ENCODE data around the gene DNAJB2. TPM values are rescaled to one million over a fixed set of nuclear protein-coding genes. Genes with fewer than 3 reads are reported as not detected.

Gene DNAJB2
- polyA plus RNA-seq, 1 of the 3 experiments (the other 2 are of a cell fraction) = 39.9 TPM

DNA sequence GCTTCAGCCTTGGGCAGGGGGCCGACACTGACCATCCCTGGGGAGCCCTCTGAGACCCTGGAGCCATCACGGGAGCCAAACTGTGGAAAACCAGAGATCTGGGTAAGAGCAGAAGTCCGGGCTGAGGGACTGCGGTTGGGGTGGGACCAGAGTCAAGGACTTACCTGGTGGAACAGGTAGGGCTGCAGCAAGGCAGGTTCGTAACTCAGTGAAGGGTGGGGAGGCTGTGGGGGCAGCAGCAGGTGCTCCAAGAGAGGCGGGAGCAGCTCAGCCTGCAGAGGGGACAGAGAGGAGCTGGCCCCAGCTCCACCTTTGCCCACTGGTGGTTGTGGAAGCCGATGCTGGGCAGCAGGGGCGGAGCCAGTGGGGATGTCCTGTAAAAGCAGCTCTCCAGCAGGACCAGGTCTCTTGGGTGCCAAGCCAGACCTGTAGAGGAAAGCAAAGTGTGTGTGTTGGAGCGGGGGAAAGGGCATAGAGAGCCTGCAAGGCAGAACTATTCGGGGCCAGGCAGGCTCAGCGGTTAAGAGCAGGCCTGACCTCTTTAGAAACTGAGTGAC is 23.3 kb downstream of the DNAJB2 start:
- POLR2A ChIA-PET = no interaction called here

More for the DNA sequence above, 23.3 kb downstream of the DNAJB2 start:
- no peak for DNase-seq
- Histone ChIP-seq H3K9me2 (no peaks in the 10 kb centered on the region), H2AFZ (ENCODE audit: low read depth) (no peak overlapping the region), H3K4me2 (no peak overlapping the region), H3K9me3 (no peaks in the 10 kb centered on the region), H3K36me3 (replicated peaks in 1 of 2; ENCODE audit: control insufficient read depth in 1 of 2, insufficient read depth in 2 of 2, low read length in 1 of 2) (no peaks in the 10 kb centered on the region), H3K27me3 (ENCODE audit: insufficient read depth) (no peaks in the 10 kb centered on the region), H3K4me3 (ENCODE audit: low read depth in 2 of 2, low read length in 1 of 2) (no peak overlapping the region), H3K9ac (no peak overlapping the region), H3K79me2 (ENCODE audit: insufficient read depth) (no peaks in the 10 kb centered on the region), H3K27ac (ENCODE audit: low read depth in 2 of 2, low read length in 1 of 2) (no peak overlapping the region), H4K20me1 (ENCODE audit: insufficient read depth) (no peaks in the 10 kb centered on the region), H3F3A (replicated peaks; ENCODE audit: insufficient read depth) (no peaks in the 10 kb centered on the region), H3K4me1 (ENCODE audit: control insufficient read depth in 1 of 2, insufficient read depth in 2 of 2, low read depth in 1 of 2, low read length in 1 of 2) (peaks cover 0 to 6% of the 10 kb centered on the region in 2 experiments; a peak in 1 of 4 replicates)
- TF ChIP-seq EP300 (IDR thresholded peaks at IDR 0.05; ENCODE audit: borderline replicate concordance in 1 of 2, low read depth in 1 of 2, low read length in 1 of 2) (no peak), RAD21 (IDR thresholded peaks at IDR 0.05; ENCODE audit: low read length) (no peak), TEAD4 (IDR thresholded peaks at IDR 0.05; ENCODE audit: borderline replicate concordance, insufficient read depth) (no peak), POLR2AphosphoS5 (IDR thresholded peaks at IDR 0.05; ENCODE audit: low read depth, low read length) (no peak), FOSL2 (IDR thresholded peaks at IDR 0.05; ENCODE audit: borderline replicate concordance, low read depth) (no peak), MXI1 (IDR thresholded peaks at IDR 0.05; ENCODE audit: low read depth, low read length) (no peak), CHD2 (IDR thresholded peaks at IDR 0.05; ENCODE audit: low read length, partially characterized antibody) (no peak), NFIC (IDR thresholded peaks at IDR 0.05; ENCODE audit: borderline replicate concordance) (no peak), RXRA (IDR thresholded peaks at IDR 0.05; ENCODE audit: borderline replicate concordance, low read depth) (no peak)
- TF ChIP-seq, protein P1, sequence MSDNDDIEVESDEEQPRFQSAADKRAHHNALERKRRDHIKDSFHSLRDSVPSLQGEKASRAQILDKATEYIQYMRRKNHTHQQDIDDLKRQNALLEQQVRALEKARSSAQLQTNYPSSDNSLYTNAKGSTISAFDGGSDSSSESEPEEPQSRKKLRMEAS (IDR thresholded peaks at IDR 0.05; ENCODE audit: low read depth) = no peak
- TF ChIP-seq, protein P2, sequence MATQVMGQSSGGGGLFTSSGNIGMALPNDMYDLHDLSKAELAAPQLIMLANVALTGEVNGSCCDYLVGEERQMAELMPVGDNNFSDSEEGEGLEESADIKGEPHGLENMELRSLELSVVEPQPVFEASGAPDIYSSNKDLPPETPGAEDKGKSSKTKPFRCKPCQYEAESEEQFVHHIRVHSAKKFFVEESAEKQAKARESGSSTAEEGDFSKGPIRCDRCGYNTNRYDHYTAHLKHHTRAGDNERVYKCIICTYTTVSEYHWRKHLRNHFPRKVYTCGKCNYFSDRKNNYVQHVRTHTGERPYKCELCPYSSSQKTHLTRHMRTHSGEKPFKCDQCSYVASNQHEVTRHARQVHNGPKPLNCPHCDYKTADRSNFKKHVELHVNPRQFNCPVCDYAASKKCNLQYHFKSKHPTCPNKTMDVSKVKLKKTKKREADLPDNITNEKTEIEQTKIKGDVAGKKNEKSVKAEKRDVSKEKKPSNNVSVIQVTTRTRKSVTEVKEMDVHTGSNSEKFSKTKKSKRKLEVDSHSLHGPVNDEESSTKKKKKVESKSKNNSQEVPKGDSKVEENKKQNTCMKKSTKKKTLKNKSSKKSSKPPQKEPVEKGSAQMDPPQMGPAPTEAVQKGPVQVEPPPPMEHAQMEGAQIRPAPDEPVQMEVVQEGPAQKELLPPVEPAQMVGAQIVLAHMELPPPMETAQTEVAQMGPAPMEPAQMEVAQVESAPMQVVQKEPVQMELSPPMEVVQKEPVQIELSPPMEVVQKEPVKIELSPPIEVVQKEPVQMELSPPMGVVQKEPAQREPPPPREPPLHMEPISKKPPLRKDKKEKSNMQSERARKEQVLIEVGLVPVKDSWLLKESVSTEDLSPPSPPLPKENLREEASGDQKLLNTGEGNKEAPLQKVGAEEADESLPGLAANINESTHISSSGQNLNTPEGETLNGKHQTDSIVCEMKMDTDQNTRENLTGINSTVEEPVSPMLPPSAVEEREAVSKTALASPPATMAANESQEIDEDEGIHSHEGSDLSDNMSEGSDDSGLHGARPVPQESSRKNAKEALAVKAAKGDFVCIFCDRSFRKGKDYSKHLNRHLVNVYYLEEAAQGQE (IDR thresholded peaks at IDR 0.05; ENCODE audit: low read depth, low read length) = no peak
- TF ChIP-seq, protein P3, sequence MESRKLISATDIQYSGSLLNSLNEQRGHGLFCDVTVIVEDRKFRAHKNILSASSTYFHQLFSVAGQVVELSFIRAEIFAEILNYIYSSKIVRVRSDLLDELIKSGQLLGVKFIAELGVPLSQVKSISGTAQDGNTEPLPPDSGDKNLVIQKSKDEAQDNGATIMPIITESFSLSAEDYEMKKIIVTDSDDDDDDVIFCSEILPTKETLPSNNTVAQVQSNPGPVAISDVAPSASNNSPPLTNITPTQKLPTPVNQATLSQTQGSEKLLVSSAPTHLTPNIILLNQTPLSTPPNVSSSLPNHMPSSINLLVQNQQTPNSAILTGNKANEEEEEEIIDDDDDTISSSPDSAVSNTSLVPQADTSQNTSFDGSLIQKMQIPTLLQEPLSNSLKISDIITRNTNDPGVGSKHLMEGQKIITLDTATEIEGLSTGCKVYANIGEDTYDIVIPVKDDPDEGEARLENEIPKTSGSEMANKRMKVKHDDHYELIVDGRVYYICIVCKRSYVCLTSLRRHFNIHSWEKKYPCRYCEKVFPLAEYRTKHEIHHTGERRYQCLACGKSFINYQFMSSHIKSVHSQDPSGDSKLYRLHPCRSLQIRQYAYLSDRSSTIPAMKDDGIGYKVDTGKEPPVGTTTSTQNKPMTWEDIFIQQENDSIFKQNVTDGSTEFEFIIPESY (IDR thresholded peaks at IDR 0.05; ENCODE audit: borderline replicate concordance, low read depth) = no peak
- WGBS (ENCODE audit: low lambda C conversion rate) = 69% methylated on average over 6 of the region's 11 CpGs
- CTCF ChIA-PET = interaction anchor here (1.0 to 6.7 kb wide), 4 partner anchors 8 to 143 kb away, joined by 3 to 72 read pairs (median 26); partner anchors contain the start of gene DNAJB2
